ENCODE measurements around the gene SFTA2. TPM values are rescaled to one million over a fixed set of nuclear protein-coding genes. Genes with fewer than 3 reads are reported as not detected.
A peak's percentile ranks its signal among the peaks of the same experiment; 100 is the strongest.

The SFTA2 gene
- total RNA-seq, 2 experiments from 2014 or later: not detected

- Histone ChIP-seq H4K20me1 (ENCODE audit: insufficient read depth, low read length) (no peaks in the 10 kb centered on the region), H2AFZ (ENCODE audit: low read length) (peak within 1 kb of the TSS; percentile 56; the same call in 1 of the 2 replicates), H3K4me1 (ENCODE audit: insufficient read depth, low read length, poor library complexity, severe bottlenecking) (peaks cover 23% of the 10 kb centered on the region), H3K9me3 (ENCODE audit: low read length) (no peaks in the 10 kb centered on the region), H3K27ac (ENCODE audit: low read depth, low read length, poor library complexity, severe bottlenecking) (peak within 1 kb of the TSS; percentile 63), H3K4me2 (ENCODE audit: low read length) (peak within 1 kb of the TSS; percentile 98), H3K36me3 (ENCODE audit: insufficient read depth, low read length) (peaks cover 68% of the 10 kb centered on the region), H3K4me3 (ENCODE audit: low read depth, low read length, poor library complexity, severe bottlenecking) (peak within 1 kb of the TSS; percentile 76), H3K9me2 (ENCODE audit: insufficient read depth, low read length) (no peaks in the 10 kb centered on the region), H3K79me2 (ENCODE audit: insufficient read depth, low read depth, low read length) (peaks cover 5% of the 10 kb centered on the region; the same call in 1 of the 2 replicates)
- POLR2A ChIA-PET: interaction anchor here (0.7 to 1.4 kb wide), 6 partner anchors 9 to 190 kb away, joined by 3 to 5 read pairs (median 4); no protein-coding TSS in a partner anchor
- TSS peak; percentile 84 for BruUV-seq (replicated peaks)
- no peak for TF ChIP-seq EZH2phosphoT487 (IDR thresholded peaks at IDR 0.05; ENCODE audit: borderline replicate concordance, low read depth, low read length)
- TF ChIP-seq, protein P1, sequence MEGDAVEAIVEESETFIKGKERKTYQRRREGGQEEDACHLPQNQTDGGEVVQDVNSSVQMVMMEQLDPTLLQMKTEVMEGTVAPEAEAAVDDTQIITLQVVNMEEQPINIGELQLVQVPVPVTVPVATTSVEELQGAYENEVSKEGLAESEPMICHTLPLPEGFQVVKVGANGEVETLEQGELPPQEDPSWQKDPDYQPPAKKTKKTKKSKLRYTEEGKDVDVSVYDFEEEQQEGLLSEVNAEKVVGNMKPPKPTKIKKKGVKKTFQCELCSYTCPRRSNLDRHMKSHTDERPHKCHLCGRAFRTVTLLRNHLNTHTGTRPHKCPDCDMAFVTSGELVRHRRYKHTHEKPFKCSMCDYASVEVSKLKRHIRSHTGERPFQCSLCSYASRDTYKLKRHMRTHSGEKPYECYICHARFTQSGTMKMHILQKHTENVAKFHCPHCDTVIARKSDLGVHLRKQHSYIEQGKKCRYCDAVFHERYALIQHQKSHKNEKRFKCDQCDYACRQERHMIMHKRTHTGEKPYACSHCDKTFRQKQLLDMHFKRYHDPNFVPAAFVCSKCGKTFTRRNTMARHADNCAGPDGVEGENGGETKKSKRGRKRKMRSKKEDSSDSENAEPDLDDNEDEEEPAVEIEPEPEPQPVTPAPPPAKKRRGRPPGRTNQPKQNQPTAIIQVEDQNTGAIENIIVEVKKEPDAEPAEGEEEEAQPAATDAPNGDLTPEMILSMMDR (conservative IDR thresholded peaks at IDR 0.05; ENCODE audit: low read length): peak; percentile 44
- peak; percentile 87 for DNase-seq (ENCODE audit: low spot score)
- CTCF ChIA-PET (ENCODE audit: unreplicated experiment): interaction anchor here (0.9 to 2.3 kb wide), 3 partner anchors 25 to 156 kb away, joined by 3 to 7 read pairs (median 5); no protein-coding TSS in a partner anchor
- intact Hi-C loops (cut with micrococcal nuclease; ENCODE audit: unreplicated experiment): loop anchor here (1.0 to 2.0 kb wide), 3 partner anchors 29 to 173 kb away; partner anchors contain the start of gene DDR1
These were observed 17.7 kb downstream of the SFTA2 start, which contains the start of gene VARS2 for GRCh38 chr6:30914076-30914853. Gene VARS2 (plus strand): TSS chr6:30914238. CDS start chr6:30914837, 599 bp downstream.

- no peaks in the 10 kb centered on the region for H4K20me1 ChIP-seq (ENCODE audit: insufficient read depth, low read length)
- ChIA-PET CTCF (ENCODE audit: unreplicated experiment) (interaction anchor here (2.3 kb wide), 1 partner anchor 157 kb away, joined by 7 read pairs; no protein-coding TSS in a partner anchor), POLR2A (interaction anchor here (0.7 to 1.4 kb wide), 4 partner anchors 9 to 191 kb away, joined by 3 to 5 read pairs (median 4); no protein-coding TSS in a partner anchor)
- H3K9me3 ChIP-seq (ENCODE audit: low read length): no peaks in the 10 kb centered on the region
- H3K79me2 ChIP-seq (ENCODE audit: insufficient read depth, low read depth, low read length): peaks cover 9% of the 10 kb centered on the region; the same call in 1 of the 2 replicates
- peak overlapping the region; percentile 76 for H3K4me3 ChIP-seq (ENCODE audit: low read depth, low read length, poor library complexity, severe bottlenecking)
- peaks cover 66% of the 10 kb centered on the region for H3K36me3 ChIP-seq (ENCODE audit: insufficient read depth, low read length)
- no TSS peak for BruUV-seq (replicated peaks)
- TF ChIP-seq EZH2phosphoT487 (IDR thresholded peaks at IDR 0.05; ENCODE audit: borderline replicate concordance, low read depth, low read length): no peak
- TF ChIP-seq, protein P1 (conservative IDR thresholded peaks at IDR 0.05; ENCODE audit: low read length): no peak
- H3K9me2 ChIP-seq (ENCODE audit: insufficient read depth, low read length): no peaks in the 10 kb centered on the region
- peak overlapping the region; percentile 56; the same call in 1 of the 2 replicates for H2AFZ ChIP-seq (ENCODE audit: low read length)
- no peak for DNase-seq (ENCODE audit: low spot score)
- H3K27ac ChIP-seq (ENCODE audit: low read depth, low read length, poor library complexity, severe bottlenecking): no peak overlapping the region
- H3K4me1 ChIP-seq (ENCODE audit: insufficient read depth, low read length, poor library complexity, severe bottlenecking): peaks cover 29% of the 10 kb centered on the region
- H3K4me2 ChIP-seq (ENCODE audit: low read length): peak overlapping the region; percentile 98
- intact Hi-C loops (cut with micrococcal nuclease; ENCODE audit: unreplicated experiment): loop anchor here (1.0 to 2.0 kb wide), 3 partner anchors 29 to 173 kb away; partner anchors contain the start of gene DDR1
These were observed 18.3 kb downstream of the SFTA2 start for GRCh38 chr6:30913721-30914075.

All from OCI-LY7 (cell line).